Measurements from ENCODE around the gene DDX31.

DDX31 gene

DNA sequence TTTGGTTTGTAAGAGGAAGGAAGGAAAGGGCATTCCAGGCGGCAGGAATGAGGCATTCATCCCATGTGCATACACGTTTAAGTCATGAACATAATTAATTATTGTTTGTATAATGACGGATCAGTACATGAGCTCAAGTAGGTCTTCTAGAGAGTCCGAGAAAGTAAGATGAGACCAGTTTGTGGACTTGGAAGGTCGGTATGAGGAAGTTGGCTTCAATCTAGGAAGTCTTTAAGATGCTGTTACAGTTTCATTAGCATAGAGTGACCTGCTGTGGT, 2.6 kb upstream of the DDX31 start:
- Histone ChIP-seq H3K27me3 (peaks cover 6% of the 10 kb centered on the region), H3K4me1 (ENCODE audit: control insufficient read depth in 1 of 2, insufficient read depth in 1 of 2, low read depth in 1 of 2, low read length in 1 of 2) (peaks cover 13 to 14% of the 10 kb centered on the region in 2 experiments), H3K27ac (no peak overlapping the region), H3K4me3 (ENCODE audit: low read depth in 1 of 2, low read length in 1 of 2) (no peak overlapping the region), H3K9me3 (no peaks in the 10 kb centered on the region), H3K36me3 (no peaks in the 10 kb centered on the region)
- TF ChIP-seq, protein P1, sequence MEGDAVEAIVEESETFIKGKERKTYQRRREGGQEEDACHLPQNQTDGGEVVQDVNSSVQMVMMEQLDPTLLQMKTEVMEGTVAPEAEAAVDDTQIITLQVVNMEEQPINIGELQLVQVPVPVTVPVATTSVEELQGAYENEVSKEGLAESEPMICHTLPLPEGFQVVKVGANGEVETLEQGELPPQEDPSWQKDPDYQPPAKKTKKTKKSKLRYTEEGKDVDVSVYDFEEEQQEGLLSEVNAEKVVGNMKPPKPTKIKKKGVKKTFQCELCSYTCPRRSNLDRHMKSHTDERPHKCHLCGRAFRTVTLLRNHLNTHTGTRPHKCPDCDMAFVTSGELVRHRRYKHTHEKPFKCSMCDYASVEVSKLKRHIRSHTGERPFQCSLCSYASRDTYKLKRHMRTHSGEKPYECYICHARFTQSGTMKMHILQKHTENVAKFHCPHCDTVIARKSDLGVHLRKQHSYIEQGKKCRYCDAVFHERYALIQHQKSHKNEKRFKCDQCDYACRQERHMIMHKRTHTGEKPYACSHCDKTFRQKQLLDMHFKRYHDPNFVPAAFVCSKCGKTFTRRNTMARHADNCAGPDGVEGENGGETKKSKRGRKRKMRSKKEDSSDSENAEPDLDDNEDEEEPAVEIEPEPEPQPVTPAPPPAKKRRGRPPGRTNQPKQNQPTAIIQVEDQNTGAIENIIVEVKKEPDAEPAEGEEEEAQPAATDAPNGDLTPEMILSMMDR (IDR thresholded peaks at IDR 0.05): no peak

DNA sequence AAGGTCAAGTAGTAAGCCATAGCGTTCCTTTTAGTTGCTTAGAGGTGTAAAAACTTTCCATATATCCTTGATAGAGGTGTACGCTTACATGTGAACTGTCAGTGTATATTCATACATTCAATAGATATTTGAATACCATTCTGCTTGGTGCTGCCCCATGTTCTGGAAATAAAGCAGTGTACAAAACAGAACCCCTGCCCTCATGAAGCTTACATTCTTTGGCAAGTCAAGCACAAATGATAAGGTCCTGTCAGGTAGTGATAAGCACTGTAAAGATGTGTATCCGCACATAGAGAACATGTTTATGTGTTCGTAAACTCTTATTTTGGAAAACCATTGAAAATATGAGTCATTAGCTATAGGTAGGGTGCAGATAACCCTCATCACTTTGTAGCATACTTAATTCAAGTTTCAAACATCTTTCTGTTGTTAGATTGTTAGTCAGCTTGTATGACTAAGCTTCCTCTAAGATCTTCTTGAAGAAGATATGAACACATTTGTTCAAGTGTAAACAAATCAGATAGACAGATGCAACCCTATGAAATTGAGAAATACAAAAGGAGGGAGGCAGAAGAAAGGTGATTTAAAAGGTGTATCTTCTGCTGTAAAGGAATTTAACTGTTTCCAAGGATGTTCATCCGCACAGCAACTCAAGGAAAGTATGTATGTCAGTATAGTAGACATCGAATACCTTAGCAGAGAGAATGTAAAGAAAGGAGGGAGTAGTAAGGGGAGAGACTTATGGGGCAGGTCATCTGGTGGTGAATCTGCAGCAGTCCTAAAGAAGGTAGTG, 2.0 kb upstream of the DDX31 start:
- no peaks in the 10 kb centered on the region for H3K9me3 ChIP-seq
- TF ChIP-seq, protein P1 (IDR thresholded peaks at IDR 0.05): no peak
- H3K4me1 ChIP-seq (ENCODE audit: control insufficient read depth in 1 of 2, insufficient read depth in 1 of 2, low read depth in 1 of 2, low read length in 1 of 2): peaks cover 13 to 14% of the 10 kb centered on the region in 2 experiments
- peaks cover 6% of the 10 kb centered on the region for H3K27me3 ChIP-seq
- H3K27ac ChIP-seq: no peak overlapping the region
- no peaks in the 10 kb centered on the region for H3K36me3 ChIP-seq
- peak overlapping the region in 1 of 2 experiments; percentile 81 for H3K4me3 ChIP-seq (ENCODE audit: low read depth in 1 of 2, low read length in 1 of 2)

- peak within 1 kb of the TSS; percentile 81 for H3K27ac ChIP-seq
- peaks cover 6% of the 10 kb centered on the region for H3K27me3 ChIP-seq
- H3K4me1 ChIP-seq (ENCODE audit: control insufficient read depth in 1 of 2, insufficient read depth in 1 of 2, low read depth in 1 of 2, low read length in 1 of 2): peaks cover 13 to 14% of the 10 kb centered on the region in 2 experiments
- H3K36me3 ChIP-seq: no peaks in the 10 kb centered on the region
- no peaks in the 10 kb centered on the region for H3K9me3 ChIP-seq
- H3K4me3 ChIP-seq (ENCODE audit: low read depth in 1 of 2, low read length in 1 of 2): peak within 1 kb of the TSS; percentile 81 to 100
- TF ChIP-seq, protein P1 (IDR thresholded peaks at IDR 0.05): no peak
Observed at GRCh38 chr9:132670457-132671391, 941 bp upstream of the DDX31 start, which contains the start of gene GTF3C4. Gene GTF3C4, plus strand, starts transcription at chr9:132670464. Its CDS starts 135 bp downstream, at chr9:132670599.

GRCh38 chr9:132669319-132669697, 475 bp downstream of the DDX31 start:
- TF ChIP-seq, protein P1 (IDR thresholded peaks at IDR 0.05): no peak
- H3K9me3 ChIP-seq: no peaks in the 10 kb centered on the region
- no peaks in the 10 kb centered on the region for H3K36me3 ChIP-seq
- peak overlapping the region; percentile 81 for H3K27ac ChIP-seq
- peak overlapping the region; percentile 81 to 100 for H3K4me3 ChIP-seq (ENCODE audit: low read depth in 1 of 2, low read length in 1 of 2)
- H3K27me3 ChIP-seq: peaks cover 6% of the 10 kb centered on the region
- peaks cover 13 to 14% of the 10 kb centered on the region in 2 experiments for H3K4me1 ChIP-seq (ENCODE audit: control insufficient read depth in 1 of 2, insufficient read depth in 1 of 2, low read depth in 1 of 2, low read length in 1 of 2)

GRCh38 chr9:132663851-132664250, 5.9 kb downstream of the DDX31 start:
- no peaks in the 10 kb centered on the region for H3K9me3 ChIP-seq
- H3K27ac ChIP-seq: no peak overlapping the region
- no peaks in the 10 kb centered on the region for H3K4me1 ChIP-seq (ENCODE audit: control insufficient read depth in 1 of 2, insufficient read depth in 1 of 2, low read depth in 1 of 2, low read length in 1 of 2)
- H3K27me3 ChIP-seq: no peaks in the 10 kb centered on the region
- H3K4me3 ChIP-seq (ENCODE audit: low read depth in 1 of 2, low read length in 1 of 2): no peak overlapping the region
- H3K36me3 ChIP-seq: no peaks in the 10 kb centered on the region
- TF ChIP-seq, protein P1 (IDR thresholded peaks at IDR 0.05): no peak

Data from neutrophil (primary cell).